ENCODE measurements around the gene LYST.

DNA sequence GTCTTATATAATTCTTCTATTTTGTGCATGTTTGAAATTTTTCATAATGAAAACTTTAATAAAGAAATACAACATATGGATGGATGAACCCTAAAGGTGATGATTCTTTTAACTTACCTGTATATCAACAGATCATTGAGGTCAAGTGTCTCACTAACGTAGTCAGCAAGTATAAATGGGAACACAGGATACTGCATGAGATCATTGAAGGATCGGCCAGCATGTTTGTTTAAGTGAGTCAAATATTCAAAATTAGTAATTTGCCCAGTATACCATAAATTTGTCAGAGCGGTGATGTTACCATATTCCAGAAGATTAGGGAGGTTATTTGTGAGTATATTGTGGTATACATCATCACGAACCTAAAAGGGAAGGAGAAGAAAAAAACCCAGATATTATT, 146.2 kb downstream of the LYST start:
- TF ChIP-seq EZH2phosphoT487 (IDR thresholded peaks at IDR 0.05; ENCODE audit: borderline replicate concordance, low read length) = no peak
- TF ChIP-seq, protein P1, sequence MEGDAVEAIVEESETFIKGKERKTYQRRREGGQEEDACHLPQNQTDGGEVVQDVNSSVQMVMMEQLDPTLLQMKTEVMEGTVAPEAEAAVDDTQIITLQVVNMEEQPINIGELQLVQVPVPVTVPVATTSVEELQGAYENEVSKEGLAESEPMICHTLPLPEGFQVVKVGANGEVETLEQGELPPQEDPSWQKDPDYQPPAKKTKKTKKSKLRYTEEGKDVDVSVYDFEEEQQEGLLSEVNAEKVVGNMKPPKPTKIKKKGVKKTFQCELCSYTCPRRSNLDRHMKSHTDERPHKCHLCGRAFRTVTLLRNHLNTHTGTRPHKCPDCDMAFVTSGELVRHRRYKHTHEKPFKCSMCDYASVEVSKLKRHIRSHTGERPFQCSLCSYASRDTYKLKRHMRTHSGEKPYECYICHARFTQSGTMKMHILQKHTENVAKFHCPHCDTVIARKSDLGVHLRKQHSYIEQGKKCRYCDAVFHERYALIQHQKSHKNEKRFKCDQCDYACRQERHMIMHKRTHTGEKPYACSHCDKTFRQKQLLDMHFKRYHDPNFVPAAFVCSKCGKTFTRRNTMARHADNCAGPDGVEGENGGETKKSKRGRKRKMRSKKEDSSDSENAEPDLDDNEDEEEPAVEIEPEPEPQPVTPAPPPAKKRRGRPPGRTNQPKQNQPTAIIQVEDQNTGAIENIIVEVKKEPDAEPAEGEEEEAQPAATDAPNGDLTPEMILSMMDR (conservative IDR thresholded peaks at IDR 0.05; ENCODE audit: low read depth, low read length) = no peak
- no peak for TF ChIP-seq EZH2 (IDR thresholded peaks at IDR 0.05; ENCODE audit: low read length, unreplicated experiment)
